Lung microvascular endothelial cell (primary cell): ENCODE data around the gene TRPV3. TPM values are rescaled to one million over a fixed set of nuclear protein-coding genes. Genes with fewer than 3 reads are reported as not detected.
"Not testable (repeated sequence)": the region's sequence is repeated elsewhere in the genome, so short reads cannot be mapped to it uniquely, and the experiment has no call there.

Source experiments
- DNase-seq, 2 donors: peaks; one replicate each; pipeline versions ENCODE4 v3.0.0 to v3.0.0-alpha.2; 2010; ENCODE audit warnings: low read depth in 2 of 2
- total RNA-seq: library from RNA; depleted of rRNA; stranded (reverse); fragments of >200 nt; gene quantifications from 2 replicates; pipeline ENCODE4 v1.2.1, GENCODE V29; 2014

Gene TRPV3
- total RNA-seq, 1 donor from 2014 or later = under 0.01 TPM

- no peak for DNase-seq
Observed at GRCh38 chr17:3526971-3527370, 30.6 kb downstream of the TRPV3 start.

- no peak for DNase-seq
Observed at GRCh38 chr17:3526491-3526890, 31.1 kb downstream of the TRPV3 start.

- DNase-seq = no peak
Observed at GRCh38 chr17:3524024-3524423, 33.6 kb downstream of the TRPV3 start.

- DNase-seq = not testable (repeated sequence)
Observed at GRCh38 chr17:3519472-3519871, 38.1 kb downstream of the TRPV3 start.

GRCh38 chr17:3514873-3515272, 42.7 kb downstream of the TRPV3 start:
- no peak for DNase-seq

GRCh38 chr17:3514167-3514566, 43.4 kb downstream of the TRPV3 start:
- not testable (repeated sequence) for DNase-seq

- DNase-seq = no peak
Observed at GRCh38 chr17:3513305-3514035, 44.1 kb downstream of the TRPV3 start.

GRCh38 chr17:3512505-3513171, 45.0 kb downstream of the TRPV3 start:
- DNase-seq = no peak

GRCh38 chr17:3511852-3512504, 45.6 kb downstream of the TRPV3 start:
- DNase-seq = no peak

GRCh38 chr17:3510090-3510489, 47.5 kb downstream of the TRPV3 start:
- no peak for DNase-seq

GRCh38 chr17:3507869-3508268, 49.7 kb downstream of the TRPV3 start:
- no peak for DNase-seq

GRCh38 chr17:3507071-3507470, 50.5 kb downstream of the TRPV3 start:
- no peak for DNase-seq

GRCh38 chr17:3506054-3506453, 51.6 kb downstream of the TRPV3 start:
- no peak for DNase-seq

- no peak for DNase-seq
Observed at GRCh38 chr17:3505008-3505407, 52.6 kb downstream of the TRPV3 start.

- no peak for DNase-seq
Observed at GRCh38 chr17:3503285-3503684, 54.3 kb downstream of the TRPV3 start.

- no peak for DNase-seq
Observed at GRCh38 chr17:3502466-3502865, 55.1 kb downstream of the TRPV3 start.

- DNase-seq = no peak
Observed at GRCh38 chr17:3501344-3501743, 56.3 kb downstream of the TRPV3 start.

- no peak for DNase-seq
Observed at GRCh38 chr17:3497101-3497500, 60.5 kb downstream of the TRPV3 start.

- no peak for DNase-seq
Observed at GRCh38 chr17:3485481-3486068, 72.0 kb downstream of the TRPV3 start.

- DNase-seq = no peak
Observed at GRCh38 chr17:3482852-3483251, 74.8 kb downstream of the TRPV3 start.

GRCh38 chr17:3479988-3480387, 77.6 kb downstream of the TRPV3 start:
- no peak for DNase-seq
